Sigmoid colon (tissue), 7 donors: ENCODE measurements around the gene BTNL2. TPM values are rescaled to one million over a fixed set of nuclear protein-coding genes. Genes with fewer than 3 reads are reported as not detected.

Source experiments
- DNase-seq: peaks from one replicate; pipeline ENCODE4 v3.0.0-alpha.2; 2019
- H3K27ac ChIP-seq, 4 donors: fragments of 200-600 bp; sonication (generic); one replicate each; pipeline ENCODE4 v1.5.1; 2016 to 2019; ENCODE audit warnings: mild to moderate bottlenecking in 1 of 4
- H3K27me3 ChIP-seq, 3 donors: fragments of 200-600 bp; sonication (generic); one replicate each; pipeline ENCODE4 v1.5.1; 2019; ENCODE audit warnings: mild to moderate bottlenecking in 1 of 3
- H3K36me3 ChIP-seq, 4 donors: fragments of 200-600 bp; sonication (generic); one replicate each; pipeline ENCODE4 v1.5.1; 2016 to 2019
- H3K4me1 ChIP-seq, 4 donors: fragments of 200-600 bp; sonication (generic); one replicate each; pipeline ENCODE4 v1.5.1; 2017 to 2019
- H3K4me3 ChIP-seq, 4 donors: fragments of 200-600 bp; sonication (generic); one replicate each; pipeline ENCODE4 v1.5.1; 2017 to 2019; ENCODE audit warnings: mild to moderate bottlenecking in 2 of 4, moderate library complexity in 1 of 4
- H3K9me3 ChIP-seq, 4 donors: fragments of 200-600 bp in 3 of 4; sonication (generic) in 3 of 4; one replicate each; pipeline versions ENCODE4 v1.5.1 to v1.6.1; 2013 to 2019
- EP300 ChIP-seq, 4 donors: sonication (generic); formaldehyde crosslinking; IDR thresholded peaks; one replicate each; pipeline ENCODE4 v1.6.1; 2017; ENCODE audit warnings: antibody characterized with exemption in 4 of 4
- POLR2A ChIP-seq, 2 donors: fragments of 450-650 bp; IDR thresholded peaks; one replicate each; pipeline ENCODE4 v1.6.1; 2016; ENCODE audit warnings: antibody characterized with exemption in 2 of 2, mild to moderate bottlenecking in 2 of 2, moderate library complexity in 2 of 2
- POLR2AphosphoS5 ChIP-seq, 4 donors: sonication (generic); formaldehyde crosslinking; IDR thresholded peaks; one replicate each; pipeline ENCODE4 v1.6.1; 2017; ENCODE audit warnings: antibody characterized with exemption in 4 of 4
- WGBS, 2 donors: extraction: QIAGEN DNeasy Blood & Tissue Kit; methylation state at CpG; one replicate each; pipeline ENCODE4 v1.1.7; 2013; 5-methylcytosine and 5-hydroxymethylcytosine counted together
- intact Hi-C: fragments of 100-400 bp; cut with DNase I; formaldehyde crosslinking; loops from one replicate; pipeline ENCODE4 v1.15.1; 2023
- polyA plus RNA-seq, 3 donors: library from polyadenylated mRNA; stranded (reverse); fragments of 200-250 nt; gene quantifications; one replicate each; pipeline ENCODE4 v1.2.3, GENCODE V29; 2013
- total RNA-seq, 4 donors: library from RNA; depleted of rRNA; stranded (reverse); fragments of >200 nt; gene quantifications; one replicate each; pipeline ENCODE4 v1.1.0, GENCODE V29; 2016
- TF ChIP-seq, protein P1 (sequence below), 4 experiments: fragments of 450-650 bp in 3 of 4; fragments of 200-600 bp in 1 of 4; IDR thresholded peaks; one replicate each; pipeline ENCODE4 v1.5.1; 2016 to 2019; ENCODE audit warnings: antibody characterized with exemption in 4 of 4, mild to moderate bottlenecking in 3 of 4, moderate library complexity in 2 of 4
- donor health status: healthy with polysubstance abuse.
- donor health status: Bipolar disorder and iron deficiency.
- donor health status: healthy.

Gene BTNL2
- total and polyA plus RNA-seq, 7 donors: not detected

DNA sequence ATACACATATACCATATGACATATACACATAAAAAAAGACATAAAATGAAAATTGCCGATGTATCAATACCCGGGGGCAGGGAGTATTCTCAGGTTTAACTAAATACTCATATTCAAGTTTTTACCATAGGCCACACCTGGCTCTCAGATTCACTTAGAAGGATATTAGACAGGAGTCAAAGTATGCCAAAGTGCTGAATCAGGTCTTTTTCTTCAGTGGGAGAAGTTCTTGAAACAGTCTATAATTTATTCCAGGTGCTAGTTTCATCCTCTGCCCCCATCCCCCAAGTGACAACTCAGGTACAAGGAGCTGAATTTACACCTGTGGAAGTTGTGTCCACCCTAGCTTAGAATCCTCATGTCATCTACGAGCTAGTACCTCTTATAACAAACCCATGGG, 24.2 kb upstream of the BTNL2 start:
- Histone ChIP-seq H3K36me3 (no peaks in the 10 kb centered on the region), H3K4me3 (no peak overlapping the region), H3K27ac (no peak overlapping the region), H3K4me1 (no peaks in the 10 kb centered on the region), H3K9me3 (no peaks in the 10 kb centered on the region), H3K27me3 (peaks cover 0 to 5% (median 0%) of the 10 kb centered on the region in 3 donors)
- TF ChIP-seq, protein P1, sequence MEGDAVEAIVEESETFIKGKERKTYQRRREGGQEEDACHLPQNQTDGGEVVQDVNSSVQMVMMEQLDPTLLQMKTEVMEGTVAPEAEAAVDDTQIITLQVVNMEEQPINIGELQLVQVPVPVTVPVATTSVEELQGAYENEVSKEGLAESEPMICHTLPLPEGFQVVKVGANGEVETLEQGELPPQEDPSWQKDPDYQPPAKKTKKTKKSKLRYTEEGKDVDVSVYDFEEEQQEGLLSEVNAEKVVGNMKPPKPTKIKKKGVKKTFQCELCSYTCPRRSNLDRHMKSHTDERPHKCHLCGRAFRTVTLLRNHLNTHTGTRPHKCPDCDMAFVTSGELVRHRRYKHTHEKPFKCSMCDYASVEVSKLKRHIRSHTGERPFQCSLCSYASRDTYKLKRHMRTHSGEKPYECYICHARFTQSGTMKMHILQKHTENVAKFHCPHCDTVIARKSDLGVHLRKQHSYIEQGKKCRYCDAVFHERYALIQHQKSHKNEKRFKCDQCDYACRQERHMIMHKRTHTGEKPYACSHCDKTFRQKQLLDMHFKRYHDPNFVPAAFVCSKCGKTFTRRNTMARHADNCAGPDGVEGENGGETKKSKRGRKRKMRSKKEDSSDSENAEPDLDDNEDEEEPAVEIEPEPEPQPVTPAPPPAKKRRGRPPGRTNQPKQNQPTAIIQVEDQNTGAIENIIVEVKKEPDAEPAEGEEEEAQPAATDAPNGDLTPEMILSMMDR (IDR thresholded peaks at IDR 0.05): no peak
- TF ChIP-seq EP300 (IDR thresholded peaks at IDR 0.05) (no peak), POLR2AphosphoS5 (IDR thresholded peaks at IDR 0.05) (no peak)
- DNase-seq: no peak
- intact Hi-C loops: loop anchor here (5.0 kb wide), 1 partner anchor 271 kb away; no protein-coding TSS in a partner anchor
- WGBS, 2 donors: 64 to 79% methylated on average over 3 of the region's 3 CpGs

DNA sequence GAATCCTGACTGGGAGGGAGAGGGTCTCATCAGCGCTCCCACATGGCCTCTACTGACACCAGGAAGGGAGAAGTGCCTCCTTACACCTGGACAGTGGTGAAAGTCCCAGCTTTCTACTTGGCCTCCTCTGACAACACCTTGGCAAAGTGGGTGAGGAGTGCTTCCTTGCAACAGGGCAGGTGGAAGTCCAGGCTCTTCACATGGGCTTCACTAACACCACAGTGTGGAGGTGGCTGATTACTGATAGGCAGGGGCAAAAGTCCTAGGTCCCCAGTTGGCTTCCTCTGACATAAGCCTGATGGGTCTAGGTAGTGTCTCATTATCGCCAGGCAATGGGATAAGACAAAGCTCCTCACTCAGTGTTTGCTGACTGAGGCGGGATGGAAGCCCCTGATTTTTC, 23.2 kb upstream of the BTNL2 start:
- no peak overlapping the region for H3K27ac ChIP-seq
- 73 to 93% methylated on average over 3 of the region's 3 CpGs for WGBS, 2 donors
- H3K36me3 ChIP-seq: no peaks in the 10 kb centered on the region
- intact Hi-C loops: loop anchor here (5.0 kb wide), 1 partner anchor 272 kb away; no protein-coding TSS in a partner anchor
- no peak overlapping the region for H3K4me3 ChIP-seq
- H3K4me1 ChIP-seq: no peaks in the 10 kb centered on the region
- H3K9me3 ChIP-seq: no peaks in the 10 kb centered on the region
- TF ChIP-seq POLR2AphosphoS5 (IDR thresholded peaks at IDR 0.05) (no peak), EP300 (IDR thresholded peaks at IDR 0.05) (no peak), POLR2A (IDR thresholded peaks at IDR 0.05) (no peak)
- TF ChIP-seq, protein P1 (IDR thresholded peaks at IDR 0.05): no peak
- peaks cover 0 to 5% (median 0%) of the 10 kb centered on the region in 3 donors for H3K27me3 ChIP-seq
- DNase-seq: no peak

DNA sequence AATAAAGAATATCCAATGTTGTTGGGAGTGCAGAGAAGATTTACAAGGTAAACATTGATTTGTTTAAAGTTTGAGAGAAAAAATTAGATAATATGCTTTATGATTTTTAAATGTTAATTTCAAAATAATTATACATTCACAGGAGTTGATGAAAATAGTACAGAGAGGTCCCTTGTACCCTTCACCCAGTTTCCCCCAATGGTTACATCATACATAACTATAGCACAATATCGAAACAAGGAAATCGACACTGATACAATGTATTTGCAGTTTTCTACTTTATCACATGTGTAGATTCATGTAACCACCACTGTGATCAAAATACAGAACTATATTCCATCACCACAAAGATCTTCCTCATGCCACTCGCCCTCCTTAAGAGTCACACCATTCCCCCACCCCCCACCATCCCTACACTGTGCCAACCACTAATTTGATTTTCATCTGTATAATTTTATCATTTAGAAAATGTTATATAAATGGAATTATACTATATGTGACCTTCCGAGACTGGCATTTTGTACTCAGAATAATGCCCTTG, 21.0 kb upstream of the BTNL2 start:
- no peaks in the 10 kb centered on the region for H3K36me3 ChIP-seq
- H3K9me3 ChIP-seq: no peaks in the 10 kb centered on the region
- WGBS, 2 donors: 93 to 97% methylated on average over 4 of the region's 4 CpGs
- intact Hi-C loops: no loop called here
- no peak overlapping the region for H3K27ac ChIP-seq
- TF ChIP-seq, protein P1 (IDR thresholded peaks at IDR 0.05): no peak
- TF ChIP-seq POLR2A (IDR thresholded peaks at IDR 0.05): no peak
- no peak for TF ChIP-seq EP300 (IDR thresholded peaks at IDR 0.05)
- no peak for TF ChIP-seq POLR2AphosphoS5 (IDR thresholded peaks at IDR 0.05)
- H3K4me1 ChIP-seq: no peaks in the 10 kb centered on the region
- no peak overlapping the region for H3K4me3 ChIP-seq
- DNase-seq: no peak
- peaks cover 0 to 5% (median 0%) of the 10 kb centered on the region in 3 donors for H3K27me3 ChIP-seq

DNA sequence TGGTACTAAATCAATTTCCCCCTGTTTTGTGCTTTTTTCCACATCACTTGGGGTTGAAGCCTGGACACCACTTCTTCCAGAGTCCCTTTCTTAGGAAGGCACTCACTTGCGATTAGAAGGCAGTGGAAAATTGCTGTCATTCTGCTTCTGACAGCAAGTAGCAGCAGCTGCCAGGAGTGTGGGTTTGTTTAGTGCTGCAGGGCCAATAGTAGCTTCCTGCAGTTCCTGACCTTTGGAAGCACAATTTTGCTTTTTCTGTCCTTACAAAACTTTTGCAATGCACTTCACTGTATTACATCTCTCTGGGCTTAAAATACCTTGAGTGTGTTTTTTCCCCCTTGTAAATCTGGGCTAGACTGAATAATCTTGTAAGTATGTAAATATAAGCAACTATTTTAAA, 20.2 kb upstream of the BTNL2 start:
- intact Hi-C loops: no loop called here
- no peaks in the 10 kb centered on the region for H3K36me3 ChIP-seq
- no peak overlapping the region for H3K4me3 ChIP-seq
- 9 to 53% methylated on average over 1 of the region's 1 CpG for WGBS, 2 donors
- no peaks in the 10 kb centered on the region for H3K4me1 ChIP-seq
- H3K27me3 ChIP-seq: peaks cover 0 to 5% (median 0%) of the 10 kb centered on the region in 3 donors
- no peak overlapping the region for H3K27ac ChIP-seq
- TF ChIP-seq EP300 (IDR thresholded peaks at IDR 0.05): no peak
- no peak for TF ChIP-seq POLR2AphosphoS5 (IDR thresholded peaks at IDR 0.05)
- TF ChIP-seq, protein P1 (IDR thresholded peaks at IDR 0.05): no peak
- no peak for TF ChIP-seq POLR2A (IDR thresholded peaks at IDR 0.05)
- no peaks in the 10 kb centered on the region for H3K9me3 ChIP-seq
- DNase-seq: no peak

DNA sequence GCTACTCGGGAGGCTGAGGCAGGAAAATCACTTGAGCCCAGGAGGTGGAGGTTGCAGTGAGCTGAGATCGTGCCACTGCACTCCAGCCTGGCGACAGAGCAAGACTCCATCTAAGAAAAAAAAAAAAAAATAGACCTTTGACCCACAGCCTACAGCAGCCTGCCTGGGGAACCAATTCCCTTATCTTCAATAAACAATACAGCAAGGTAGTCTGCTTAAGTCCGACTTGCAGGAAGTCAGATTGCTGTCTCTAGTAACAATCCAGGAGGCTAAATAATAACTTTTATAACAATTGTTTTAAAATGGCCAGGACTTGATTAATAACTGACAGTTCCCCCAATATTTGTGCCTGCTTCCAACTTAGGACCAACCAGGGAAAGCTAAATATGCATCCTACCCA, 19.4 kb upstream of the BTNL2 start:
- DNase-seq: no peak
- 36 to 58% methylated on average over 4 of the region's 4 CpGs for WGBS, 2 donors
- Histone ChIP-seq H3K27ac (no peak overlapping the region), H3K36me3 (no peaks in the 10 kb centered on the region), H3K27me3 (peaks cover 0 to 5% (median 0%) of the 10 kb centered on the region in 3 donors), H3K4me3 (no peak overlapping the region), H3K9me3 (no peaks in the 10 kb centered on the region), H3K4me1 (no peaks in the 10 kb centered on the region)
- intact Hi-C loops: no loop called here
- no peak for TF ChIP-seq POLR2AphosphoS5 (IDR thresholded peaks at IDR 0.05)
- TF ChIP-seq, protein P1 (IDR thresholded peaks at IDR 0.05): no peak
